Stimulated activated effector memory CD8-positive, alpha-beta T cell treated with anti-CD3 and anti-CD28 coated beads, Interleukin-12 subunit alpha, Interleukin-12 subunit beta, amount 100 ng/mL, for 72 hours (primary cell): Measurements from ENCODE around the gene KHDC3L.
"Not testable (repeated sequence)": the region's sequence is repeated elsewhere in the genome, so short reads cannot be mapped to it uniquely, and the experiment has no call there.

Source experiments
- ATAC-seq: fragments of 150-1000 bp; cut with Tn5 transposase; 2 replicates; pipeline ENCODE4 v1.10.0; 2021
- DNase-seq, 2 donors: peaks; one replicate each; pipeline ENCODE4 v3.0.0; 2021 to 2022; ENCODE audit warnings: low spot score in 2 of 2
- H3K27ac Mint-ChIP-seq: one replicate; pipeline ENCODE4 v1.8.0; 2022; ENCODE audit warnings: mild to moderate bottlenecking, mixed read lengths
- H3K36me3 Mint-ChIP-seq: one replicate; pipeline ENCODE4 v1.8.0; 2022; ENCODE audit warnings: mild to moderate bottlenecking, mixed read lengths
- H3K4me1 Mint-ChIP-seq: one replicate; pipeline ENCODE4 v1.8.0; 2022; ENCODE audit warnings: mixed read lengths
- H3K4me3 Mint-ChIP-seq: one replicate; pipeline ENCODE4 v1.8.0; 2022; ENCODE audit warnings: mild to moderate bottlenecking, mixed read lengths
- H3K9me3 Mint-ChIP-seq: one replicate; pipeline ENCODE4 v1.8.0; 2022; ENCODE audit warnings: mixed read lengths

The KHDC3L gene

GRCh38 chr6:73389854-73390253, 27.4 kb downstream of the KHDC3L start:
- ATAC-seq (no peak), DNase-seq (no peak)
- H3K4me1 Mint-ChIP-seq: peaks cover 14% of the 10 kb centered on the region
- H3K36me3 Mint-ChIP-seq: no peaks in the 10 kb centered on the region
- H3K9me3 Mint-ChIP-seq: no peaks in the 10 kb centered on the region
- peak overlapping the region; percentile 81 for H3K4me3 Mint-ChIP-seq
- H3K27ac Mint-ChIP-seq: peak overlapping the region; percentile 91

DNA sequence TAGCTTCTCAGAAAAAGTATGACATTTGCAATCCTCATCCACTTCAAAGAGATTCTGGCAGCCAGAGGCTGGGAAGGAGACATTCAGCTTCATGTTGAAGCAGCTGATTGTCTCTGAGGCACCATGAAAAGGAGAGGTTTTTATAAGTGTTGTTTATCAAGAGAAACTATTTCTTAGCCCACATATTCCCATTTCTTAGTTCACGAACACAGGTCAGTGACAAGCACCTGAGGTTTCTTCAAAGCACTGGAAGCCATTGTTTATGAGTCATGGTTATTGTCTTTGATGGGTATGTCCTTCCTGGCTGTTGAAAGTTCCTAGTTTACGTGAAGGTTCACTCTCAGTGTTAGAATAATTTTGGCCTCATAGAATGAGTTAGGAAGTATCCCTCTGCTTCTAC, 29.2 kb downstream of the KHDC3L start:
- H3K4me3 Mint-ChIP-seq: no peak overlapping the region
- H3K4me1 Mint-ChIP-seq: peaks cover 16% of the 10 kb centered on the region
- no peaks in the 10 kb centered on the region for H3K9me3 Mint-ChIP-seq
- H3K36me3 Mint-ChIP-seq: no peaks in the 10 kb centered on the region
- H3K27ac Mint-ChIP-seq: peak overlapping the region; percentile 65
- ATAC-seq (no peak), DNase-seq (no peak)

DNA sequence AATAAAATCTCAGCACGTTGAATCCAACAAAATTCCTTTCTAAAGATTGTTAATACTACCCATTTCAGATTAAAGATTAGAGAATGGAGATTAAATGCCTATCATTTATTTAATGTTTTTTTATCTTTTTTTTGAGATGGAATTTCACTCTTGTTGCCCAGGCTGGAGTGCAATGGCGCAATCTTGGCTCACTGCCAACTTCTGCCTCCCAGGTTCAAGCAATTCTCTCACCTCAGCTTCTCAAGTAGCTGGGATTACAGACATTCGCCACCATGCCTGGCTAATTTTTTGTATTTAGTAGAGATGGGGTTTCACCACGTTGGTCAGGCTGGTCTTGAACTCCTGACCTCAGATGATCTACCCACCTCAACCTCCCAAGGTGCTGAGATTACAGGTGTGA, 29.7 kb downstream of the KHDC3L start:
- H3K36me3 Mint-ChIP-seq, H3K9me3 Mint-ChIP-seq, ATAC-seq, DNase-seq, H3K4me3 Mint-ChIP-seq, H3K27ac Mint-ChIP-seq: not testable (repeated sequence)
- H3K4me1 Mint-ChIP-seq: peaks cover 16% of the 10 kb centered on the region

GRCh38 chr6:73393278-73393677, 30.8 kb downstream of the KHDC3L start:
- no peaks in the 10 kb centered on the region for H3K9me3 Mint-ChIP-seq
- ATAC-seq: no peak
- peaks cover 16% of the 10 kb centered on the region for H3K4me1 Mint-ChIP-seq
- H3K4me3 Mint-ChIP-seq: no peak overlapping the region
- H3K36me3 Mint-ChIP-seq: no peaks in the 10 kb centered on the region
- no peak for DNase-seq
- no peak overlapping the region for H3K27ac Mint-ChIP-seq

DNA sequence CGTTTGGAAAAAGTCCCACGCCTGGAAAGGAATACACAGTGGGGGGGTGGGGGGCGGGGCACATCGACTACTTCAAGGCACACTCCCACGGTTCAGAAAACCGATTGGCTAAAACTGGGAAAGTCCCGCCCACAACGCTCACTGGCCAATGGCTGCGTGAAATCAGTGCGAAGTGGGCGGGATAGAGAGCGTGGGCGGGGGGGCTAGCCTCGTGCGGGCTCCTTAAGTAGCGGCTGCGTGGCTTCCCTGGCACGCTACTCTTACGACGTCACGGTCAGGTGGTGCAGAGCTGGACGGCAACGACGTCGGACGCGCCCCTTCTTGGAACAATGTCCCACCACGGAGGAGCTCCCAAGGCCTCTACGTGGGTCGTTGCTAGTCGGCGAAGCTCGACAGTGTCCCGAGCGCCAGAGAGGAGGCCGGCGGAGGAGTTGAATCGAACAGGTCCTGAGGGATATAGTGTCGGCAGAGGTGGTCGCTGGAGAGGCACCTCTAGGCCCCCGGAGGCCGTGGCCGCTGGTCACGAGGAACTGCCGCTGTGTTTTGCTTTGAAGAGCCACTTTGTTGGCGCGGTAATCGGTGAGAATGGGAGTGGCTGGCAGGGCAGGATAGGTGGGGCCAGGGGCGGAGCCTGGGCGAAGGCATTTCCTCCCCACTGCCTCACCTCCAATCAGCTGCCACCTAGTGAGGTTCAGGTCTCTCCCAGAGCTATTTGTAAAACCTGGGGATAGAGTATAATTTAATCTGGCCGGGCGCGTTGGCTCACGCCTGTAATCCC, 32.3 kb downstream of the KHDC3L start, which contains the start of gene DDX43:
DDX43 (plus strand) TSS at position 252 of the 778 bp plus-strand sequence; CDS start at position 330, 78 bp downstream.
- H3K9me3 Mint-ChIP-seq: no peaks in the 10 kb centered on the region
- no peaks in the 10 kb centered on the region for H3K36me3 Mint-ChIP-seq
- H3K4me1 Mint-ChIP-seq: peaks cover 16% of the 10 kb centered on the region
- peak within 1 kb of the TSS; percentile 65 for H3K4me3 Mint-ChIP-seq
- peak within 1 kb of the TSS; percentile 73 for H3K27ac Mint-ChIP-seq
- DNase-seq: peak; percentile 5 to 66
- ATAC-seq: peak; percentile 85

DNA sequence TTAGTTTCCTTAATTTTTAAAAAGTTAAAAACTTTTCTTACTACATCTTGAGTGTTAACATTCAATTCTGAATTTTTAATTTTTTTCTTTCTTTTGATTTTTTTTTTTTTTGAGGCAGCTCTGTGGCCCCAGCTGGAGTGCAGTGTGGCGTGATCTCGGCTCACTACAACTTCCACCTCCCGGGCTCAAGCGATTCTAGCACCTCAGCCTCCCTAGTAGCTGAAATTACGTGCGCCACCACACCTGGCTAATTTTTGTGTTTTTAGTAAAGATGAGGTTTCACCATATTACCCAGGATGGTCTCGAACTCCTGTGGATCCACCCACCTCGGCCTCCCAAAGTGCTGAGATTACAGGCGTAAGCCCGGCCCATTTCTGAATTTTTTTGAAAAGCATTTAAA, 33.4 kb downstream of the KHDC3L start:
- Mint-ChIP-seq H3K27ac (no peak overlapping the region), H3K4me3 (no peak overlapping the region), H3K9me3 (no peaks in the 10 kb centered on the region), H3K36me3 (no peaks in the 10 kb centered on the region), H3K4me1 (peaks cover 16% of the 10 kb centered on the region)
- ATAC-seq (no peak), DNase-seq (no peak)

DNA sequence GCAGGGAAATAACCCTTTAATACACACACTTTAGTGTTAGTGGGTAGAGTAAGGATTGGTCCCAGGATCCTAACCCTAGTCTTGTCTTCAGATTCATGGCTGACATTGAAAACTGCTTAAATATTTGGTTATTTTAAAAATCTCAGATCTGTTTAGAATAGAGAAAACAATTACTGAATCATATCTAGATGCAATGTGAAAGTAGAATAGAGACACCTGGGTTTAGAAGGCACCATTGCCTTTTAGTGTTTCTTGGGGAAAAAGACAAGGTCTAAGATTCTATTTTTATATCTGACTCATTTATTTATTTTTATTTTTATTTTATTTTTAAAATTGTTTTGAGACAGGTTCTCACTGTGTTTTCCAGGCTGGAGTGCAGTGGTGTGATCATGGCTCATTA, 38.2 kb downstream of the KHDC3L start:
- Mint-ChIP-seq H3K36me3 (peaks cover 4% of the 10 kb centered on the region), H3K9me3 (no peaks in the 10 kb centered on the region), H3K4me1 (no peaks in the 10 kb centered on the region), H3K4me3 (no peak overlapping the region), H3K27ac (no peak overlapping the region)
- DNase-seq (no peak), ATAC-seq (no peak)

DNA sequence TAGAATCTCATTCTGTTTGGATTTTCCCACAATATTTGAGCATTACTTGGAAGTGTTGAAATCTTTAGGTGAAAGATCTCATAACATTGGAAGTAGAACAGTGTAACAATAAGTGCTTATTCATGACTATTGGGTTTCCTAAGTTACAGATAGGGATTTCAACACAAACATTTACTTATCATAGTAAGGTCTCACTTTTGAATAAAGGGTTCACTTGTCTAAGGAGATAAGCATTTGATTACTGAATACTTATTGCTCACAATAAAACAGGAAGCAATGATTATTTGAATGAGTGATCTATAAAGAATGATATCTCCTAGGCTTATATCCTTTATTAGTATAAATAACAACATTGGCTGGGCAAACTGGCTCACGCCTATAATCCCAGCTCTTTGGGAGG, 46.9 kb downstream of the KHDC3L start:
- peaks cover 12% of the 10 kb centered on the region for H3K36me3 Mint-ChIP-seq
- no peaks in the 10 kb centered on the region for H3K9me3 Mint-ChIP-seq
- no peaks in the 10 kb centered on the region for H3K4me1 Mint-ChIP-seq
- ATAC-seq (no peak), DNase-seq (no peak)
- H3K4me3 Mint-ChIP-seq: no peak overlapping the region
- H3K27ac Mint-ChIP-seq: no peak overlapping the region

- Mint-ChIP-seq H3K9me3 (no peaks in the 10 kb centered on the region), H3K36me3 (peaks cover 31% of the 10 kb centered on the region), H3K4me1 (peaks cover 3% of the 10 kb centered on the region), H3K4me3 (no peak overlapping the region), H3K27ac (no peak overlapping the region)
- ATAC-seq (no peak), DNase-seq (no peak)
These were observed 50.6 kb downstream of the KHDC3L start for GRCh38 chr6:73413102-73413501.
